ENCODE measurements around the gene GKN1.

The GKN1 gene

GRCh38 chr2:68942827-68943226, 31.6 kb upstream of the GKN1 start:
- TF ChIP-seq TEAD4 (IDR thresholded peaks at IDR 0.05) (no peak), REST (IDR thresholded peaks at IDR 0.05; ENCODE audit: low read depth) (no peak), YY1 (IDR thresholded peaks at IDR 0.05; ENCODE audit: low read depth) (no peak), CEBPB (IDR thresholded peaks at IDR 0.05) (no peak), EGR1 (IDR thresholded peaks at IDR 0.05) (no peak), TCF12 (IDR thresholded peaks at IDR 0.05; ENCODE audit: low read depth) (no peak), ZBTB7A (IDR thresholded peaks at IDR 0.05; ENCODE audit: low read depth) (no peak), RAD21 (IDR thresholded peaks at IDR 0.05; ENCODE audit: low read depth) (no peak), TAF1 (IDR thresholded peaks at IDR 0.05; ENCODE audit: low read depth) (no peak), CREB1 (IDR thresholded peaks at IDR 0.05; ENCODE audit: low read depth) (no peak), EP300 (IDR thresholded peaks at IDR 0.05; ENCODE audit: borderline replicate concordance) (no peak), USF1 (IDR thresholded peaks at IDR 0.05) (no peak), FOXM1 (IDR thresholded peaks at IDR 0.05; ENCODE audit: borderline replicate concordance, low read depth) (no peak), MAX (IDR thresholded peaks at IDR 0.05) (no peak), NFIC (IDR thresholded peaks at IDR 0.05) (no peak)

- TF ChIP-seq ZBTB7A (IDR thresholded peaks at IDR 0.05; ENCODE audit: low read depth): no peak; the same call in 1 of the 2 replicates
- TF ChIP-seq RAD21 (IDR thresholded peaks at IDR 0.05; ENCODE audit: low read depth): peak; percentile 77
- no peak for TF ChIP-seq YY1 (IDR thresholded peaks at IDR 0.05; ENCODE audit: low read depth)
- no peak for TF ChIP-seq FOXM1 (IDR thresholded peaks at IDR 0.05; ENCODE audit: borderline replicate concordance, low read depth)
- TF ChIP-seq CEBPB (IDR thresholded peaks at IDR 0.05): no peak
- no peak for TF ChIP-seq USF1 (IDR thresholded peaks at IDR 0.05)
- TF ChIP-seq TCF12 (IDR thresholded peaks at IDR 0.05; ENCODE audit: low read depth): no peak
- no peak for TF ChIP-seq TEAD4 (IDR thresholded peaks at IDR 0.05)
Measured at GRCh38 chr2:68943581-68944568, 30.6 kb upstream of the GKN1 start.

- TF ChIP-seq CREB1 (IDR thresholded peaks at IDR 0.05; ENCODE audit: low read depth) (no peak), ZBTB7A (IDR thresholded peaks at IDR 0.05; ENCODE audit: low read depth) (no peak), NFIC (IDR thresholded peaks at IDR 0.05) (no peak), USF1 (IDR thresholded peaks at IDR 0.05) (no peak), YY1 (IDR thresholded peaks at IDR 0.05; ENCODE audit: low read depth) (no peak), TCF12 (IDR thresholded peaks at IDR 0.05; ENCODE audit: low read depth) (no peak), TEAD4 (IDR thresholded peaks at IDR 0.05) (no peak), FOXM1 (IDR thresholded peaks at IDR 0.05; ENCODE audit: borderline replicate concordance, low read depth) (no peak), REST (IDR thresholded peaks at IDR 0.05; ENCODE audit: low read depth) (no peak), MAX (IDR thresholded peaks at IDR 0.05) (no peak), EGR1 (IDR thresholded peaks at IDR 0.05) (no peak), TAF1 (IDR thresholded peaks at IDR 0.05; ENCODE audit: low read depth) (no peak), EP300 (IDR thresholded peaks at IDR 0.05; ENCODE audit: borderline replicate concordance) (no peak), CEBPB (IDR thresholded peaks at IDR 0.05) (no peak), RAD21 (IDR thresholded peaks at IDR 0.05; ENCODE audit: low read depth) (no peak)
Measured at GRCh38 chr2:68946117-68946516, 28.3 kb upstream of the GKN1 start.

GRCh38 chr2:68948710-68949109, 25.7 kb upstream of the GKN1 start:
- TF ChIP-seq MAX (IDR thresholded peaks at IDR 0.05) (no peak), EGR1 (IDR thresholded peaks at IDR 0.05) (no peak), EP300 (IDR thresholded peaks at IDR 0.05; ENCODE audit: borderline replicate concordance) (no peak), CEBPB (IDR thresholded peaks at IDR 0.05) (no peak), USF1 (IDR thresholded peaks at IDR 0.05) (no peak), TEAD4 (IDR thresholded peaks at IDR 0.05) (no peak), NFIC (IDR thresholded peaks at IDR 0.05) (no peak), TCF12 (IDR thresholded peaks at IDR 0.05; ENCODE audit: low read depth) (no peak), YY1 (IDR thresholded peaks at IDR 0.05; ENCODE audit: low read depth) (no peak), FOXM1 (IDR thresholded peaks at IDR 0.05; ENCODE audit: borderline replicate concordance, low read depth) (no peak), REST (IDR thresholded peaks at IDR 0.05; ENCODE audit: low read depth) (no peak), RAD21 (IDR thresholded peaks at IDR 0.05; ENCODE audit: low read depth) (no peak), ZBTB7A (IDR thresholded peaks at IDR 0.05; ENCODE audit: low read depth) (no peak), TAF1 (IDR thresholded peaks at IDR 0.05; ENCODE audit: low read depth) (no peak), CREB1 (IDR thresholded peaks at IDR 0.05; ENCODE audit: low read depth) (no peak)

Measured in Ishikawa (cell line).